Measurements from ENCODE around the gene TRAPPC11.
A peak's percentile ranks its signal among the peaks of the same experiment; 100 is the strongest.
"Not testable (repeated sequence)": the region's sequence is repeated elsewhere in the genome, so short reads cannot be mapped to it uniquely, and the experiment has no call there.

TRAPPC11 gene

GRCh38 chr4:183659029-183659871, at the start of gene TRAPPC11, which contains the start of gene RWDD4:
TRAPPC11 (plus strand) TSS chr4:183659293; CDS start chr4:183663868, 4,575 bp downstream.
RWDD4 (minus strand) TSS chr4:183659185; CDS start chr4:183658952, 233 bp downstream.
- DNase-seq = peak; percentile 99

- DNase-seq = no peak
These were observed 49.1 kb upstream of the TRAPPC11 start for GRCh38 chr4:183610033-183610432.

- DNase-seq = no peak
These were observed 48.5 kb upstream of the TRAPPC11 start for GRCh38 chr4:183610613-183611012.

- DNase-seq = no peak
These were observed 47.8 kb upstream of the TRAPPC11 start for GRCh38 chr4:183611210-183611830.

GRCh38 chr4:183612329-183613250, 46.5 kb upstream of the TRAPPC11 start:
- DNase-seq = no peak

GRCh38 chr4:183617075-183617474, 42.0 kb upstream of the TRAPPC11 start:
- no peak for DNase-seq

GRCh38 chr4:183618681-183619080, 40.4 kb upstream of the TRAPPC11 start:
- no peak for DNase-seq

- no peak for DNase-seq
These were observed 38.7 kb upstream of the TRAPPC11 start for GRCh38 chr4:183620421-183620820.

GRCh38 chr4:183621875-183622274, 37.2 kb upstream of the TRAPPC11 start:
- DNase-seq = no peak

GRCh38 chr4:183624548-183624947, 34.5 kb upstream of the TRAPPC11 start:
- no peak for DNase-seq

- DNase-seq = no peak
These were observed 32.9 kb upstream of the TRAPPC11 start for GRCh38 chr4:183626168-183626567.

- not testable (repeated sequence) for DNase-seq
These were observed 31.8 kb upstream of the TRAPPC11 start for GRCh38 chr4:183627286-183627685.

GRCh38 chr4:183627979-183628588, 31.0 kb upstream of the TRAPPC11 start:
- no peak for DNase-seq

GRCh38 chr4:183631577-183632198, 27.4 kb upstream of the TRAPPC11 start:
- no peak for DNase-seq

GRCh38 chr4:183632689-183633088, 26.4 kb upstream of the TRAPPC11 start:
- DNase-seq = no peak

GRCh38 chr4:183633476-183634400, 25.4 kb upstream of the TRAPPC11 start:
- DNase-seq = no peak

- DNase-seq = no peak
These were observed 23.8 kb upstream of the TRAPPC11 start for GRCh38 chr4:183635321-183635720.

GRCh38 chr4:183635741-183636140, 23.4 kb upstream of the TRAPPC11 start:
- DNase-seq = no peak

- DNase-seq = no peak
These were observed 22.6 kb upstream of the TRAPPC11 start for GRCh38 chr4:183636503-183636902.

- DNase-seq = peak; percentile 48
These were observed 22.2 kb upstream of the TRAPPC11 start for GRCh38 chr4:183636923-183637322.

GRCh38 chr4:183637461-183637860, 21.6 kb upstream of the TRAPPC11 start:
- no peak for DNase-seq

All from left hindlimb (tissue), 1 donor.